H1 (cell line): ENCODE measurements around the gene MEMO1. TPM values are rescaled to one million over a fixed set of nuclear protein-coding genes. Genes with fewer than 3 reads are reported as not detected.

Experiments used
- CTCF ChIA-PET: fragments of 300-600 bp; sonication (Branson Sonifier 250); formaldehyde crosslinking; loops from one replicate; lab custom pipeline; 2021; ENCODE audit not compliant: partially characterized antibody; lab: Charles Lee
- POLR2A ChIA-PET: fragments of 300-600 bp; sonication (Branson Sonifier 250); formaldehyde crosslinking; loops from one replicate; lab custom pipeline; 2021; ENCODE audit warnings: inconsistent platforms; ENCODE audit not compliant: partially characterized antibody; lab: Charles Lee
- DNase-seq, 2 experiments: peaks; one replicate each; pipeline versions ENCODE4 v3.0.0 to v3.0.0-alpha.2; 2010 to 2022; ENCODE audit warnings: low spot score in 2 of 2, low read depth in 1 of 2, mixed read lengths in 1 of 2
- FAIRE-seq: peaks from 2 replicates; lab custom pipeline; 2011; peaks lifted over from hg19 to GRCh38; lab: Jason Lieb, UNC
- H2AFZ ChIP-seq: 2 replicates; pipeline ENCODE4 v1.8.1; 2012; ENCODE audit warnings: low read length, inconsistent platforms
- H2AK5ac ChIP-seq: 2 replicates; pipeline ENCODE4 v1.6.1; 2013; ENCODE audit warnings: low read depth, low read length
- H2BK120ac ChIP-seq: replicated peaks from 2 replicates; pipeline ENCODE3; 2013; ENCODE audit warnings: low read depth, low read length, inconsistent platforms
- H2BK12ac ChIP-seq: 2 replicates; pipeline ENCODE4 v1.6.1; 2013; ENCODE audit warnings: low read depth, low read length
- H2BK15ac ChIP-seq: 2 replicates; pipeline ENCODE4 v1.6.1; 2013; ENCODE audit warnings: low read length
- H2BK20ac ChIP-seq: 2 replicates; pipeline ENCODE4 v1.6.1; 2013; ENCODE audit warnings: low read length
- H2BK5ac ChIP-seq: 2 replicates; pipeline ENCODE4 v1.6.1; 2013; ENCODE audit warnings: low read depth, low read length
- H3K14ac ChIP-seq: 2 replicates; pipeline ENCODE4 v1.6.1; 2013; ENCODE audit warnings: inconsistent platforms; ENCODE audit not compliant: insufficient read length
- H3K18ac ChIP-seq: 2 replicates; pipeline ENCODE4 v1.6.1; 2013; ENCODE audit warnings: low read length; ENCODE audit errors: extremely low read depth
- H3K23ac ChIP-seq: 2 replicates; pipeline ENCODE4 v1.6.1; 2013; ENCODE audit warnings: inconsistent platforms; ENCODE audit not compliant: insufficient read length
- H3K23me2 ChIP-seq: 2 replicates; pipeline ENCODE4 v1.6.1; 2013; ENCODE audit warnings: low read depth, low read length
- H3K27ac ChIP-seq: 2 replicates; pipeline ENCODE4 v1.6.1; 2011; ENCODE audit warnings: low read depth, low read length, inconsistent platforms
- H3K27me3 ChIP-seq, 4 experiments: replicated peaks in 1 of 4; 1 replicate in 1 of 4; 2 replicates in 3 of 4; pipeline versions ENCODE4 v1.6.1 to v1.8.1; 2011 to 2013; ENCODE audit warnings: low read length in 3 of 4, mild to moderate bottlenecking in 3 of 4, inconsistent platforms in 2 of 4, mixed read lengths in 2 of 4, moderate library complexity in 1 of 4; ENCODE audit not compliant: control insufficient read depth in 3 of 4, insufficient read depth in 3 of 4; ENCODE audit errors: extremely low read depth in 1 of 4
- H3K36me3 ChIP-seq, 4 experiments: 2 replicates each; pipeline versions ENCODE4 v1.6.1 to v1.8.1; 2011 to 2013; ENCODE audit warnings: mild to moderate bottlenecking in 4 of 4, low read length in 3 of 4, moderate library complexity in 2 of 4, control low read depth in 1 of 4, inconsistent platforms in 1 of 4; ENCODE audit not compliant: insufficient read depth in 4 of 4, control insufficient read depth in 2 of 4
- H3K4ac ChIP-seq: replicated peaks from 2 replicates; pipeline ENCODE3; 2013; ENCODE audit warnings: low read length, low read depth, mixed read lengths, inconsistent platforms; ENCODE audit not compliant: insufficient read length
- H3K4me1 ChIP-seq, 4 experiments: replicated peaks in 1 of 4; 1 replicate in 1 of 4; 2 replicates in 3 of 4; pipeline versions ENCODE4 v1.6.1 to v1.8.1; 2011 to 2013; ENCODE audit warnings: low read length in 3 of 4, inconsistent platforms in 2 of 4, mixed read lengths in 1 of 4; ENCODE audit not compliant: insufficient read depth in 4 of 4, control insufficient read depth in 3 of 4
- H3K4me2 ChIP-seq, 2 experiments: 2 replicates each; pipeline versions ENCODE4 v1.6.1 to v1.8.1; 2011 to 2013; ENCODE audit warnings: low read depth in 2 of 2, low read length in 2 of 2, control low read depth in 1 of 2, inconsistent platforms in 1 of 2, mild to moderate bottlenecking in 1 of 2; ENCODE audit not compliant: insufficient read depth in 1 of 2
- H3K4me3 ChIP-seq, 4 experiments: fragments of 200-600, 300-600 bp in 1 of 4; sonication (generic), shearing (Covaris generic), sonication (Bioruptor Twin) in 1 of 4; 2 replicates each; pipeline versions ENCODE4 v1.5.1 to v1.8.1; 2011 to 2016; ENCODE audit warnings: low read length in 4 of 4, low read depth in 3 of 4, control low read depth in 2 of 4, inconsistent platforms in 2 of 4, mild to moderate bottlenecking in 2 of 4, mixed read lengths in 1 of 4, moderate library complexity in 1 of 4; ENCODE audit not compliant: insufficient read depth in 2 of 4; ENCODE audit errors: extremely low read depth in 1 of 4
- H3K56ac ChIP-seq: replicated peaks from 2 replicates; pipeline ENCODE3; 2013; ENCODE audit warnings: low read depth, mild to moderate bottlenecking, mixed read lengths, low read length, inconsistent platforms; ENCODE audit not compliant: insufficient read length
- H3K79me1 ChIP-seq: 2 replicates; pipeline ENCODE4 v1.6.1; 2013; ENCODE audit warnings: low read depth, low read length, control low read depth
- H3K79me2 ChIP-seq, 2 experiments: 2 replicates each; pipeline versions ENCODE4 v1.6.1 to v1.8.1; 2012 to 2013; ENCODE audit warnings: low read length in 2 of 2, mild to moderate bottlenecking in 2 of 2, inconsistent platforms in 1 of 2; ENCODE audit not compliant: insufficient read depth in 2 of 2, control insufficient read depth in 1 of 2
- H3K9ac ChIP-seq, 4 experiments: replicated peaks in 1 of 4; 1 replicate in 1 of 4; 2 replicates in 3 of 4; pipeline versions ENCODE4 v1.6.1 to v1.8.1; 2011 to 2013; ENCODE audit warnings: low read depth in 3 of 4, low read length in 3 of 4, control low read depth in 2 of 4, mild to moderate bottlenecking in 2 of 4, moderate library complexity in 2 of 4, inconsistent platforms in 1 of 4; ENCODE audit errors: extremely low read depth in 1 of 4
- H3K9me3 ChIP-seq, 2 experiments: 2 replicates each; pipeline versions ENCODE4 v1.6.1 to v1.8.1; 2012 to 2013; ENCODE audit warnings: mild to moderate bottlenecking in 2 of 2, moderate library complexity in 2 of 2, control low read depth in 1 of 2, inconsistent platforms in 1 of 2, low read depth in 1 of 2, low read length in 1 of 2, mixed read lengths in 1 of 2; ENCODE audit not compliant: insufficient read depth in 2 of 2
- H4K20me1 ChIP-seq, 2 experiments: replicated peaks in 1 of 2; 2 replicates each; pipeline versions ENCODE3 to v1.8.1; 2011 to 2013; ENCODE audit warnings: inconsistent platforms in 2 of 2, low read length in 2 of 2, mild to moderate bottlenecking in 1 of 2; ENCODE audit not compliant: insufficient read depth in 2 of 2, control insufficient read depth in 1 of 2
- H4K5ac ChIP-seq: 2 replicates; pipeline ENCODE4 v1.6.1; 2013; ENCODE audit warnings: low read length, low read depth, mixed read lengths, inconsistent platforms; ENCODE audit not compliant: insufficient read length
- H4K8ac ChIP-seq: 2 replicates; pipeline ENCODE4 v1.8.0; 2013; ENCODE audit warnings: mild to moderate bottlenecking, moderate library complexity, low read length, inconsistent platforms; ENCODE audit not compliant: insufficient read depth; ENCODE audit errors: extremely low read depth
- H4K91ac ChIP-seq: replicated peaks from 2 replicates; pipeline ENCODE3; 2013; ENCODE audit warnings: low read length, mixed read lengths, inconsistent platforms; ENCODE audit not compliant: insufficient read length
- SIN3A ChIP-seq, 2 experiments: IDR thresholded peaks in 1 of 2; conservative IDR thresholded peaks in 1 of 2; 2 replicates each; pipeline ENCODE4 v1.6.1; 2011 to 2012; ENCODE audit warnings: low read length in 2 of 2, improper control_type of control experiment in 1 of 2, low read depth in 1 of 2, mild to moderate bottlenecking in 1 of 2
- polyA plus RNA-seq, 7 experiments: library from polyadenylated mRNA; depleted of rRNA in 3 of 7; stranded (reverse) in 5 of 7; unstranded in 2 of 7; fragments of >200 nt in 5 of 7; fragments of 200-250 nt in 2 of 7; gene quantifications; 1 replicate in 5 of 7; 2 replicates in 1 of 7; 4 replicates in 1 of 7; pipeline versions ENCODE4 v1.2.1 to v1.2.3, GENCODE V29; 2011 to 2013; ENCODE audit warnings: missing spikeins in 2 of 7, mixed read lengths in 2 of 7
- total RNA-seq: library from RNA; stranded (reverse); fragmentation: NEBNext Ultra II Directional; extraction: Animal tissue kit (Norgen Biotek cat#: 25700); gene quantifications from 2 replicates; pipeline ENCODE4 v1.2.1, GENCODE V29; 2021

Gene MEMO1
- total and polyA plus RNA-seq, 2 of the 8 experiments (the other 6 are each of a cell fraction or from before 2014, with no cell fraction given) = 26.9 to 54.7 TPM

GRCh38 chr2:31865215-31865614 lies 145.6 kb downstream of the MEMO1 start:
- ChIA-PET CTCF (interaction anchor here (0.5 to 0.9 kb wide), 2 partner anchors 183 to 347 kb away, joined by 3 read pairs; no protein-coding TSS in a partner anchor), POLR2A (interaction anchor here (1.3 kb wide), 1 partner anchor 16 kb away, joined by 3 read pairs; no protein-coding TSS in a partner anchor)
- FAIRE-seq = no peak
- no peak for TF ChIP-seq SIN3A (conservative IDR thresholded peaks at IDR 0.05 in 1 of 2, IDR thresholded peaks at IDR 0.05 in 1 of 2; ENCODE audit: low read depth in 1 of 2, low read length in 2 of 2)

More at GRCh38 chr2:31865215-31865614, 145.6 kb downstream of the MEMO1 start:
- no peaks in the 10 kb centered on the region for H3K36me3 ChIP-seq
- H3K4me1 ChIP-seq = no peaks in the 10 kb centered on the region
- no peak for DNase-seq
- H3K56ac ChIP-seq = no peak overlapping the region
- H3K9ac ChIP-seq = no peak overlapping the region
- H4K8ac ChIP-seq = no peak overlapping the region
- no peak overlapping the region for H3K4me2 ChIP-seq
- H3K27ac ChIP-seq = no peak overlapping the region
- H3K23ac ChIP-seq = no peak overlapping the region
- H2AK5ac ChIP-seq = no peak overlapping the region
- H3K4ac ChIP-seq = no peak overlapping the region
- no peaks in the 10 kb centered on the region for H3K79me2 ChIP-seq
- H3K79me1 ChIP-seq = no peaks in the 10 kb centered on the region
- no peak overlapping the region for H3K14ac ChIP-seq
- H2BK120ac ChIP-seq = no peak overlapping the region
- no peak overlapping the region for H2AFZ ChIP-seq
- H4K91ac ChIP-seq = no peak overlapping the region
- no peak overlapping the region for H3K18ac ChIP-seq
- H3K27me3 ChIP-seq = no peaks in the 10 kb centered on the region
- H3K23me2 ChIP-seq = no peaks in the 10 kb centered on the region
- H3K9me3 ChIP-seq = no peaks in the 10 kb centered on the region
- no peak overlapping the region for H4K5ac ChIP-seq
- H2BK5ac ChIP-seq = no peak overlapping the region
- H3K4me3 ChIP-seq = no peak overlapping the region
- no peaks in the 10 kb centered on the region for H4K20me1 ChIP-seq
- no peak overlapping the region for H2BK12ac ChIP-seq
- H2BK20ac ChIP-seq = no peak overlapping the region
- no peak overlapping the region for H2BK15ac ChIP-seq
